ENCODE data around the gene OR8B8.

DNA sequence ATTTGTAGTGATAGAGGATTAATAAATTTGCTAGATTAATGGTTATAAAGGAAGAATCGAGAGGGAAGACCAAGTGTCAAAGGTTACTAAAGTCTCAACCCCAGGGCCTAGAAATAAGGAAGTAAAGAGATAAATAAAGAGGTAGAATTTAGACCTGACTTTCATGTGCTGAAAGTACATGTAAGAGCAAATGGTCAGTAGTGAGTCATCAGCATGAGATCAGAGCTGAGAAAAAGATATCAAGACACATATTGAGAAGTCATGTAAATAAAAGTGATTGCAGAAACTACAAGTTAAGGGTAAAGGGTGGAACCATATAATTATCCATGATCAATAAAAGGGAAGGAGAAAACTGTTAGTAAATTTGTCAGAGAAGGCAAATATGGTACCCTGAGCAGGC, 1.4 kb upstream of the OR8B8 start:
- TF ChIP-seq, protein P1, sequence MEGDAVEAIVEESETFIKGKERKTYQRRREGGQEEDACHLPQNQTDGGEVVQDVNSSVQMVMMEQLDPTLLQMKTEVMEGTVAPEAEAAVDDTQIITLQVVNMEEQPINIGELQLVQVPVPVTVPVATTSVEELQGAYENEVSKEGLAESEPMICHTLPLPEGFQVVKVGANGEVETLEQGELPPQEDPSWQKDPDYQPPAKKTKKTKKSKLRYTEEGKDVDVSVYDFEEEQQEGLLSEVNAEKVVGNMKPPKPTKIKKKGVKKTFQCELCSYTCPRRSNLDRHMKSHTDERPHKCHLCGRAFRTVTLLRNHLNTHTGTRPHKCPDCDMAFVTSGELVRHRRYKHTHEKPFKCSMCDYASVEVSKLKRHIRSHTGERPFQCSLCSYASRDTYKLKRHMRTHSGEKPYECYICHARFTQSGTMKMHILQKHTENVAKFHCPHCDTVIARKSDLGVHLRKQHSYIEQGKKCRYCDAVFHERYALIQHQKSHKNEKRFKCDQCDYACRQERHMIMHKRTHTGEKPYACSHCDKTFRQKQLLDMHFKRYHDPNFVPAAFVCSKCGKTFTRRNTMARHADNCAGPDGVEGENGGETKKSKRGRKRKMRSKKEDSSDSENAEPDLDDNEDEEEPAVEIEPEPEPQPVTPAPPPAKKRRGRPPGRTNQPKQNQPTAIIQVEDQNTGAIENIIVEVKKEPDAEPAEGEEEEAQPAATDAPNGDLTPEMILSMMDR (IDR thresholded peaks at IDR 0.05): no peak
- TF ChIP-seq, protein P2, sequence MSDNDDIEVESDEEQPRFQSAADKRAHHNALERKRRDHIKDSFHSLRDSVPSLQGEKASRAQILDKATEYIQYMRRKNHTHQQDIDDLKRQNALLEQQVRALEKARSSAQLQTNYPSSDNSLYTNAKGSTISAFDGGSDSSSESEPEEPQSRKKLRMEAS (IDR thresholded peaks at IDR 0.05; ENCODE audit: low read depth): no peak
- TF ChIP-seq POLR2AphosphoS5 (IDR thresholded peaks at IDR 0.05; ENCODE audit: low read depth, low read length): no peak
- no peak for TF ChIP-seq TEAD4 (IDR thresholded peaks at IDR 0.05; ENCODE audit: borderline replicate concordance, insufficient read depth)
- TF ChIP-seq, protein P3, sequence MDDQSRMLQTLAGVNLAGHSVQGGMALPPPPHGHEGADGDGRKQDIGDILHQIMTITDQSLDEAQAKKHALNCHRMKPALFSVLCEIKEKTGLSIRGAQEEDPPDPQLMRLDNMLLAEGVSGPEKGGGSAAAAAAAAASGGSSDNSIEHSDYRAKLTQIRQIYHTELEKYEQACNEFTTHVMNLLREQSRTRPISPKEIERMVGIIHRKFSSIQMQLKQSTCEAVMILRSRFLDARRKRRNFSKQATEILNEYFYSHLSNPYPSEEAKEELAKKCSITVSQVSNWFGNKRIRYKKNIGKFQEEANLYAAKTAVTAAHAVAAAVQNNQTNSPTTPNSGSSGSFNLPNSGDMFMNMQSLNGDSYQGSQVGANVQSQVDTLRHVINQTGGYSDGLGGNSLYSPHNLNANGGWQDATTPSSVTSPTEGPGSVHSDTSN (IDR thresholded peaks at IDR 0.05): no peak

Measured in SK-N-SH (cell line).